Endothelial cell of umbilical vein (primary cell): ENCODE data around the gene APOC1. TPM values are rescaled to one million over a fixed set of nuclear protein-coding genes. Genes with fewer than 3 reads are reported as not detected.

Source experiments
- BruUV-seq: library from RNA; stranded (reverse); fragments of 400-500 nt; replicated peaks from 2 replicates; lab custom pipeline; 2021; lab: Mats Ljungman, UMichigan
- CTCF ChIA-PET: fragments of 300-600, 350-600 bp; sonication (Branson Sonifier 250); formaldehyde crosslinking; loops from one replicate; lab custom pipeline; 2021; ENCODE audit warnings: antibody characterized with exemption, inconsistent platforms; lab: Charles Lee
- POLR2A ChIA-PET: fragments of 300-600, 350-600 bp; sonication (Branson Sonifier 250); formaldehyde crosslinking; loops from one replicate; lab custom pipeline; 2021; ENCODE audit warnings: antibody characterized with exemption, inconsistent platforms; lab: Charles Lee
- DNase-seq: peaks from one replicate; pipeline ENCODE4 v3.0.0-alpha.2; 2011; ENCODE audit warnings: low read depth, low spot score
- FAIRE-seq: peaks from 2 replicates; lab custom pipeline; 2011; peaks lifted over from hg19 to GRCh38; lab: Jason Lieb, UNC
- H2AFZ ChIP-seq: 2 replicates; pipeline ENCODE4 v1.6.0; 2012; ENCODE audit warnings: low read depth, low read length, control low read depth, inconsistent platforms
- H3K27ac ChIP-seq: 2 replicates; pipeline ENCODE4 v1.5.1; 2011; ENCODE audit warnings: low read depth, mild to moderate bottlenecking, control low read depth, low read length, moderate library complexity; ENCODE audit not compliant: insufficient read depth
- H3K27me3 ChIP-seq, 2 experiments: 2 replicates each; pipeline versions ENCODE4 v1.6.0 to v1.6.1; 2011; ENCODE audit warnings: low read length in 2 of 2, mixed read lengths in 1 of 2; ENCODE audit not compliant: control insufficient read depth in 2 of 2, insufficient read depth in 2 of 2
- H3K36me3 ChIP-seq, 2 experiments: 2 replicates in 1 of 2; 3 replicates in 1 of 2; pipeline ENCODE4 v1.5.1; 2011; ENCODE audit warnings: low read length in 2 of 2, mild to moderate bottlenecking in 1 of 2, moderate library complexity in 1 of 2; ENCODE audit not compliant: control insufficient read depth in 2 of 2, insufficient read depth in 2 of 2; ENCODE audit errors: extremely low read depth in 1 of 2
- H3K4me1 ChIP-seq: 3 replicates; pipeline ENCODE4 v1.5.1; 2011; ENCODE audit warnings: mild to moderate bottlenecking, low read length; ENCODE audit not compliant: control insufficient read depth, insufficient read depth; ENCODE audit errors: extremely low read depth
- H3K4me2 ChIP-seq: 2 replicates; pipeline ENCODE4 v1.6.1; 2011; ENCODE audit warnings: low read length, control low read depth, mixed read lengths; ENCODE audit not compliant: insufficient read depth
- H3K4me3 ChIP-seq, 3 experiments: fragments of 200-600 bp in 1 of 3; sonication (generic), shearing (Covaris generic) in 1 of 3; replicated peaks in 1 of 3; 2 replicates each; pipeline ENCODE4 v1.5.1; 2011 to 2016; ENCODE audit warnings: control low read depth in 3 of 3, low read length in 3 of 3, mild to moderate bottlenecking in 2 of 3, inconsistent platforms in 1 of 3, low read depth in 1 of 3, moderate library complexity in 1 of 3; ENCODE audit not compliant: insufficient read depth in 1 of 3
- H3K79me2 ChIP-seq: 2 replicates; pipeline ENCODE4 v1.6.0; 2012; ENCODE audit warnings: low read length, inconsistent platforms; ENCODE audit not compliant: control insufficient read depth, insufficient read depth
- H3K9ac ChIP-seq: replicated peaks from 2 replicates; pipeline ENCODE3; 2011; ENCODE audit warnings: low read length, control low read depth; ENCODE audit not compliant: insufficient read depth; ENCODE audit errors: extremely low read depth
- H3K9me1 ChIP-seq: replicated peaks from 3 replicates; pipeline ENCODE4 v1.6.0; 2011; ENCODE audit warnings: mild to moderate bottlenecking, low read length; ENCODE audit not compliant: control insufficient read depth, insufficient read depth; ENCODE audit errors: extremely low read depth
- H3K9me3 ChIP-seq: replicated peaks from 2 replicates; pipeline ENCODE4 v1.5.1; 2012; ENCODE audit warnings: low read length, inconsistent platforms; ENCODE audit not compliant: control insufficient read depth, insufficient read depth
- H4K20me1 ChIP-seq: replicated peaks from 2 replicates; pipeline ENCODE3; 2011; ENCODE audit warnings: mild to moderate bottlenecking, low read length; ENCODE audit not compliant: control insufficient read depth, insufficient read depth; ENCODE audit errors: extremely low read depth
- EZH2 ChIP-seq: IDR thresholded peaks from 2 replicates; pipeline ENCODE4 v1.6.1; 2012; ENCODE audit warnings: borderline replicate concordance, low read depth, mild to moderate bottlenecking, moderate library complexity, low read length, inconsistent platforms; ENCODE audit not compliant: severe bottlenecking
- FOS ChIP-seq: IDR thresholded peaks from 2 replicates; pipeline ENCODE4 v1.6.1; 2011; ENCODE audit warnings: mild to moderate bottlenecking, low read length, moderate library complexity, borderline replicate concordance; ENCODE audit not compliant: insufficient read depth
- GATA2 ChIP-seq: IDR thresholded peaks from 2 replicates; pipeline ENCODE4 v1.7.0; 2011; ENCODE audit warnings: low read depth, mild to moderate bottlenecking, moderate library complexity, mixed read lengths, low read length; ENCODE audit not compliant: insufficient read length, insufficient read depth
- JUN ChIP-seq: IDR thresholded peaks from 2 replicates; pipeline ENCODE4 v1.6.1; 2011; ENCODE audit warnings: borderline replicate concordance, low read depth; ENCODE audit not compliant: insufficient read length, insufficient read depth
- MYC ChIP-seq: IDR thresholded peaks from one replicate; pipeline ENCODE4 v1.6.1; 2011; ENCODE audit warnings: mild to moderate bottlenecking, low read depth, low read length
- POLR2A ChIP-seq: IDR thresholded peaks from 2 replicates; pipeline ENCODE4 v1.6.1; 2012; ENCODE audit warnings: low read depth, mild to moderate bottlenecking, control low read depth, low read length
- POLR2AphosphoS5 ChIP-seq: IDR thresholded peaks from 2 replicates; pipeline ENCODE4 v1.6.1; 2012; ENCODE audit warnings: low read depth, mild to moderate bottlenecking, control low read depth, low read length, moderate library complexity; ENCODE audit not compliant: insufficient read depth
- dilution Hi-C: fragments of 300-500 bp; cut with MboI; formaldehyde crosslinking; loops from one replicate; pipeline ENCODE4 v1.15.0; 2019; ENCODE audit warnings: low sequenced_read_pairs; ENCODE audit not compliant: extremely low pct_ligation_motif_present
- intact Hi-C: fragments of 100-400 bp; cut with micrococcal nuclease; formaldehyde crosslinking; loops from one replicate; pipeline ENCODE4 v1.10.0; 2022
- polyA plus RNA-seq, 4 experiments: library from polyadenylated mRNA; depleted of rRNA in 3 of 4; stranded (reverse) in 3 of 4; unstranded in 1 of 4; fragments of >200 nt; gene quantifications; 2 replicates each; pipeline versions ENCODE4 v1.2.1 to v1.2.3, GENCODE V29; 2011 to 2012; ENCODE audit warnings: missing spikeins in 1 of 4
- total RNA-seq: library from RNA; stranded (reverse); gene quantifications from 2 replicates; pipeline ENCODE4 v1.2.3, GENCODE V29; 2021
- TF ChIP-seq, protein P1 (sequence below): IDR thresholded peaks from 2 replicates; pipeline ENCODE4 v1.6.1; 2011; ENCODE audit not compliant: insufficient read depth, insufficient read length
- TF ChIP-seq, protein P2 (sequence below), 2 donors: IDR thresholded peaks; 1 replicate in 1 of 2; 2 replicates in 1 of 2; pipeline ENCODE4 v1.5.1; 2011; ENCODE audit warnings: low read length in 2 of 2, mild to moderate bottlenecking in 2 of 2, moderate library complexity in 2 of 2, control low read depth in 1 of 2, inconsistent platforms in 1 of 2, low read depth in 1 of 2; ENCODE audit not compliant: insufficient read depth in 1 of 2; ENCODE audit errors: extremely low read depth in 1 of 2

Gene APOC1
- total and polyA plus RNA-seq, 2 donors (not counting 3 experiments of a cell fraction or from before 2014, with no cell fraction given), result 5.0 to 18.5 TPM

DNA sequence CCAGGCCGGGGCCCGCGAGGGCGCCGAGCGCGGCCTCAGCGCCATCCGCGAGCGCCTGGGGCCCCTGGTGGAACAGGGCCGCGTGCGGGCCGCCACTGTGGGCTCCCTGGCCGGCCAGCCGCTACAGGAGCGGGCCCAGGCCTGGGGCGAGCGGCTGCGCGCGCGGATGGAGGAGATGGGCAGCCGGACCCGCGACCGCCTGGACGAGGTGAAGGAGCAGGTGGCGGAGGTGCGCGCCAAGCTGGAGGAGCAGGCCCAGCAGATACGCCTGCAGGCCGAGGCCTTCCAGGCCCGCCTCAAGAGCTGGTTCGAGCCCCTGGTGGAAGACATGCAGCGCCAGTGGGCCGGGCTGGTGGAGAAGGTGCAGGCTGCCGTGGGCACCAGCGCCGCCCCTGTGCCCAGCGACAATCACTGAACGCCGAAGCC, 5.6 kb upstream of the APOC1 start:
- Histone ChIP-seq H3K9ac (no peak overlapping the region), H3K27ac (no peak overlapping the region), H4K20me1 (no peaks in the 10 kb centered on the region), H3K9me1 (no peaks in the 10 kb centered on the region), H3K79me2 (no peaks in the 10 kb centered on the region), H3K9me3 (no peaks in the 10 kb centered on the region), H3K36me3 (no peaks in the 10 kb centered on the region), H3K27me3 (peaks cover 9 to 11% of the 10 kb centered on the region in 2 experiments), H3K4me1 (peaks cover 9% of the 10 kb centered on the region), H3K4me3 (no peak overlapping the region), H2AFZ (no peak overlapping the region), H3K4me2 (no peak overlapping the region)
- BruUV-seq, result no TSS peak
- ChIA-PET CTCF (interaction anchor here (1.6 to 1.8 kb wide), 2 partner anchors 43 to 46 kb away, joined by 5 to 7 read pairs; partner anchors contain the start of gene CLPTM1), POLR2A (interaction anchor here (0.6 kb wide), 1 partner anchor 757 kb away, joined by 5 read pairs; no protein-coding TSS in a partner anchor)
- intact Hi-C loops, result no loop called here
- FAIRE-seq (no peak), DNase-seq (no peak)
- dilution Hi-C loops, result no loop called here
- TF ChIP-seq POLR2A, result no peak
- no peak for TF ChIP-seq MYC
- TF ChIP-seq GATA2, result no peak
- no peak for TF ChIP-seq EZH2
- TF ChIP-seq, protein P1, sequence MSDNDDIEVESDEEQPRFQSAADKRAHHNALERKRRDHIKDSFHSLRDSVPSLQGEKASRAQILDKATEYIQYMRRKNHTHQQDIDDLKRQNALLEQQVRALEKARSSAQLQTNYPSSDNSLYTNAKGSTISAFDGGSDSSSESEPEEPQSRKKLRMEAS, result no peak
- TF ChIP-seq FOS, result no peak
- TF ChIP-seq POLR2AphosphoS5, result no peak
- TF ChIP-seq, protein P2, sequence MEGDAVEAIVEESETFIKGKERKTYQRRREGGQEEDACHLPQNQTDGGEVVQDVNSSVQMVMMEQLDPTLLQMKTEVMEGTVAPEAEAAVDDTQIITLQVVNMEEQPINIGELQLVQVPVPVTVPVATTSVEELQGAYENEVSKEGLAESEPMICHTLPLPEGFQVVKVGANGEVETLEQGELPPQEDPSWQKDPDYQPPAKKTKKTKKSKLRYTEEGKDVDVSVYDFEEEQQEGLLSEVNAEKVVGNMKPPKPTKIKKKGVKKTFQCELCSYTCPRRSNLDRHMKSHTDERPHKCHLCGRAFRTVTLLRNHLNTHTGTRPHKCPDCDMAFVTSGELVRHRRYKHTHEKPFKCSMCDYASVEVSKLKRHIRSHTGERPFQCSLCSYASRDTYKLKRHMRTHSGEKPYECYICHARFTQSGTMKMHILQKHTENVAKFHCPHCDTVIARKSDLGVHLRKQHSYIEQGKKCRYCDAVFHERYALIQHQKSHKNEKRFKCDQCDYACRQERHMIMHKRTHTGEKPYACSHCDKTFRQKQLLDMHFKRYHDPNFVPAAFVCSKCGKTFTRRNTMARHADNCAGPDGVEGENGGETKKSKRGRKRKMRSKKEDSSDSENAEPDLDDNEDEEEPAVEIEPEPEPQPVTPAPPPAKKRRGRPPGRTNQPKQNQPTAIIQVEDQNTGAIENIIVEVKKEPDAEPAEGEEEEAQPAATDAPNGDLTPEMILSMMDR (IDR thresholded peaks at IDR 0.05; ENCODE audit: extremely low read depth in 1 of 2, insufficient read depth in 1 of 2, low read depth in 1 of 2, low read length in 2 of 2), result no peak
- no peak for TF ChIP-seq JUN
